Upper lobe of left lung (tissue), 6 donors: Measurements from ENCODE around the gene GAR1. TPM values are rescaled to one million over a fixed set of nuclear protein-coding genes. Genes with fewer than 3 reads are reported as not detected.

Experiments used
- ATAC-seq, 2 donors: fragments of 200-7000 bp; cut with Tn5 transposase; one replicate each; pipeline ENCODE4 v1.9.1; 2022; ENCODE audit warnings: mild to moderate bottlenecking in 2 of 2, moderate library complexity in 2 of 2; ENCODE audit not compliant: low FRiP score in 2 of 2
- DNase-seq, 2 donors: peaks; one replicate each; pipeline ENCODE4 v3.0.0-alpha.2; 2019 to 2020
- H3K27ac ChIP-seq, 4 donors: fragments of 200-600 bp; sonication (generic); one replicate each; pipeline ENCODE4 v1.5.1; 2016 to 2019
- H3K27me3 ChIP-seq, 4 donors: fragments of 200-600 bp; sonication (generic); one replicate each; pipeline ENCODE4 v1.5.1; 2017 to 2019
- H3K36me3 ChIP-seq, 4 donors: fragments of 200-600 bp; sonication (generic); one replicate each; pipeline ENCODE4 v1.5.1; 2016 to 2019
- H3K4me1 ChIP-seq, 4 donors: fragments of 200-600 bp; sonication (generic); one replicate each; pipeline ENCODE4 v1.5.1; 2018 to 2019
- H3K4me3 ChIP-seq, 4 donors: fragments of 200-600 bp; sonication (generic); one replicate each; pipeline ENCODE4 v1.5.1; 2017 to 2019; ENCODE audit warnings: mild to moderate bottlenecking in 2 of 4, moderate library complexity in 1 of 4
- H3K9me3 ChIP-seq, 4 donors: fragments of 200-600 bp; sonication (generic); one replicate each; pipeline ENCODE4 v1.5.1; 2018 to 2019
- CTCF ChIP-seq, 6 experiments: fragments of 450-650 bp in 4 of 6; fragments of 200-600 bp in 2 of 6; sonication (generic) in 2 of 6; IDR thresholded peaks; one replicate each; pipeline ENCODE4 v1.5.1; 2016 to 2019; ENCODE audit warnings: antibody characterized with exemption in 6 of 6
- EP300 ChIP-seq, 4 donors: sonication (generic); formaldehyde crosslinking; IDR thresholded peaks; one replicate each; pipeline ENCODE4 v1.5.1; 2017; ENCODE audit warnings: antibody characterized with exemption in 4 of 4, control low read depth in 2 of 4
- POLR2A ChIP-seq, 4 donors: fragments of 450-650 bp; IDR thresholded peaks; one replicate each; pipeline ENCODE4 v1.5.1; 2016 to 2017; ENCODE audit warnings: antibody characterized with exemption in 4 of 4, mild to moderate bottlenecking in 2 of 4
- POLR2AphosphoS5 ChIP-seq, 2 donors: sonication (generic); formaldehyde crosslinking; IDR thresholded peaks; one replicate each; pipeline ENCODE4 v1.5.1; 2017; ENCODE audit warnings: antibody characterized with exemption in 2 of 2
- WGBS, 2 donors: methylation state at CpG; one replicate each; pipeline ENCODE4 v1.1.5; 2017 to 2018; 5-methylcytosine and 5-hydroxymethylcytosine counted together
- total RNA-seq, 6 donors: library from RNA; depleted of rRNA in 4 of 6; stranded (reverse); fragments of >200 nt in 4 of 6; gene quantifications; one replicate each; pipeline versions ENCODE4 v1.1.0 to v1.2.1, GENCODE V29; 2016 to 2021
- donor health status: DM: no; HTN: no; CAD: no; lungs with moderate emphysema.
- donor health status: DM: no; HTN: yes; CAD: no; lungs with severe emphysema.

GAR1 gene
- total RNA-seq, 6 donors from 2014 or later = 2.1 to 14.6 (median 9.1) TPM

- WGBS, 2 donors = 94 to 97% methylated on average over 4 of the region's 4 CpGs
- Histone ChIP-seq H3K27ac (no peak overlapping the region), H3K27me3 (no peaks in the 10 kb centered on the region), H3K9me3 (no peaks in the 10 kb centered on the region), H3K36me3 (peaks cover 2 to 39% (median 4%) of the 10 kb centered on the region in 4 donors), H3K4me1 (peaks cover 11 to 19% (median 14%) of the 10 kb centered on the region in 4 donors), H3K4me3 (no peak overlapping the region)
- TF ChIP-seq EP300 (IDR thresholded peaks at IDR 0.05) = no peak
- no peak for TF ChIP-seq POLR2A (IDR thresholded peaks at IDR 0.05)
- no peak for TF ChIP-seq CTCF (IDR thresholded peaks at IDR 0.05)
- no peak for TF ChIP-seq POLR2AphosphoS5 (IDR thresholded peaks at IDR 0.05)
- DNase-seq (no peak), ATAC-seq (no peak)
These were observed 2.7 kb downstream of the GAR1 start for GRCh38 chr4:109818268-109818667.

GRCh38 chr4:109820563-109820962 lies 5.0 kb downstream of the GAR1 start:
- Histone ChIP-seq H3K9me3 (no peaks in the 10 kb centered on the region), H3K27ac (no peak overlapping the region), H3K4me3 (no peak overlapping the region), H3K4me1 (peaks cover 11 to 19% (median 12%) of the 10 kb centered on the region in 4 donors), H3K27me3 (no peaks in the 10 kb centered on the region), H3K36me3 (peaks cover 4 to 61% (median 5%) of the 10 kb centered on the region in 4 donors)
- TF ChIP-seq CTCF (IDR thresholded peaks at IDR 0.05) = no peak
- TF ChIP-seq EP300 (IDR thresholded peaks at IDR 0.05) = no peak
- no peak for TF ChIP-seq POLR2A (IDR thresholded peaks at IDR 0.05)
- no peak for TF ChIP-seq POLR2AphosphoS5 (IDR thresholded peaks at IDR 0.05)
- ATAC-seq = no peak
- 84 to 85% methylated on average over 2 of the region's 2 CpGs for WGBS, 2 donors
- no peak for DNase-seq

DNA sequence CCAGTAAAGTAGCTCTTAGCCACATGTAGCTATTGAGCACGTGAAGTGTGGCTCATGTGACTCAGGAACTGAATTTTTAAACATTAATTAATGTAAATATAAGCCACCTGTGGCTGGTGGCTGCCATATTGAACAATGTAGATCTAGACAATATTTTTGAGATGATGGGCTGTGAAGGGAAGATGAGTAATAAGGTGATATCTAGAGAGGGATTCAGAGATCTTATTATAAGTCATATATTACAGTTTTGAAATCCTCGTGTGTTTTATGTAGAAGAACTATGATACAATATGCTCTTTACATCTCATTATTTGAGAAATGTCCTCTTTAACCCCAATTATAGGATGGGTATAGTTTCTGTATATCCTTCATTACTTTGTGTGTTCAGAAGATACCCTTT lies 5.6 kb downstream of the GAR1 start:
- TF ChIP-seq EP300 (IDR thresholded peaks at IDR 0.05) = no peak
- no peak for TF ChIP-seq POLR2A (IDR thresholded peaks at IDR 0.05)
- TF ChIP-seq CTCF (IDR thresholded peaks at IDR 0.05) = no peak
- no peak for TF ChIP-seq POLR2AphosphoS5 (IDR thresholded peaks at IDR 0.05)
- no peak overlapping the region for H3K27ac ChIP-seq
- H3K9me3 ChIP-seq = no peaks in the 10 kb centered on the region
- H3K36me3 ChIP-seq = peaks cover 4 to 61% (median 5%) of the 10 kb centered on the region in 4 donors
- no peak overlapping the region for H3K4me3 ChIP-seq
- H3K27me3 ChIP-seq = no peaks in the 10 kb centered on the region
- ATAC-seq = no peak
- WGBS, 2 donors = 52 to 76% methylated on average over 2 of the region's 2 CpGs
- no peak for DNase-seq
- H3K4me1 ChIP-seq = peaks cover 9 to 16% (median 10%) of the 10 kb centered on the region in 4 donors

DNA sequence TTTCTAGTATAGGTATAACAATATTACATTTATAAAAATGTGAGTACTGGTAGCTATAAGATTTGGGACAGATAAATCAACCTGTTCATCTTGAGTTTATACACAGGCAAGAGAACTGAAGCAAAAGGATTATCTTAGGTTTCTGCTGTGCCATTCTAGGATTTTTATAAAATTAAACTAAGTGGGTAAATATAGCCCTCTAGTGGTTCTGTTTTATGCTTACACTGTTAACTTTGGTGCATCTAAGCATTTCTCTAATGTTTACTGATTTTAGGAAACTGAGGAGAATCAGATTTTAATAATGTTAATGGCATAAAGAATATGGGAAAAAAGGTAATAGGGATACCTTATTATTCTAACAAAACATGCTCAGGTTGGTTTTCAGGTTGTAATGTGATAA lies 11.2 kb downstream of the GAR1 start:
- H3K4me1 ChIP-seq = no peaks in the 10 kb centered on the region
- ATAC-seq = peak in 1 of 2 donors; percentile 64

More for the DNA sequence above, 11.2 kb downstream of the GAR1 start:
- TF ChIP-seq CTCF (IDR thresholded peaks at IDR 0.05) (peak in 4 of 6 experiments; percentile 10 to 41 (median 28)), POLR2AphosphoS5 (IDR thresholded peaks at IDR 0.05) (no peak), EP300 (IDR thresholded peaks at IDR 0.05) (no peak), POLR2A (IDR thresholded peaks at IDR 0.05) (no peak)
- H3K27me3 ChIP-seq = no peaks in the 10 kb centered on the region
- H3K9me3 ChIP-seq = no peaks in the 10 kb centered on the region
- H3K27ac ChIP-seq = no peak overlapping the region
- H3K36me3 ChIP-seq = peaks cover 4 to 35% (median 5%) of the 10 kb centered on the region in 4 donors
- DNase-seq = no peak
- no peak overlapping the region for H3K4me3 ChIP-seq
